Activated CD4-positive, alpha-beta T cell treated with anti-CD3 and anti-CD28 coated beads for 1 hour (primary cell): ENCODE measurements around the gene FBRSL1.

Source experiments
- DNase-seq: peaks from one replicate; pipeline ENCODE4 v3.0.0-alpha.2; 2020

Gene FBRSL1

DNA sequence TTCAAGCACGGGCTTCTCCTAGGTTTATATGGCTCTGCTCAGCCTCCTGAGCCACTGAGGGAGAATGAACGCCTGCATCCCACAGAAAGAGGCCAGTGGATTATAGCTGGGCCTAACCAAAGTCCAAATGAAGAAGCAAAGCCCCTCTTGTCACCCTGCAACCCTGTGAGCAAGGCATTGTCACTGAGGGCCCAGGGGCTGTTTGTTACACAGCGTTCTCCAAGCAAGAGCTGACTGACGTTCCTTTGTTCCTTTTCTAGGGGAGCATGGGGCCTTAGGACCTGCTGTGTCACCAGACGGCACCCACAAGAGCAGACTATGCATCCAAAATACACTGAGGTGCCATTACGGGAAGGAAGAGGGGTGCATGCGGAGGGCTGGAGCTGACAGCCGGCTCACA is 4.3 kb upstream of the FBRSL1 start:
- DNase-seq = no peak

GRCh38 chr12:132486168-132486567 is 3.8 kb upstream of the FBRSL1 start:
- DNase-seq = no peak

DNA sequence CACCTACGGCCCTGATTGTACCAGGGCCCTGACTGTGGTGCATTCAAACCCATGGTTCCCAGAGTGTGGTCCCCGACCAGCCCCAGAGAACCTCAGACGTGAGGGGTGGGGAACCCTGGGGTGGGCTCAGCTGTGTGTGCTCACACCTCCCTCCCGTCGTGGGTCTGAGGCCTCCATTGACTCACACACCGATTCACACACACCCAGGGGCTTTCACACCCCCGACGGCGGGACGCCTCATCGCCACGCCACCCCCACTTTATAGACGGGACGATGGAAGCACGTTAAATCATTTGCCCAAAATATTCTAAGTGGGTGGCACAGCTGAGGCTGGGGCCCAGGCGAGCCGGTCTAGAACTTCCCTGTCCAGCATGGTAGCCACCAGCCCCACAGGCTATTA is 3.4 kb upstream of the FBRSL1 start:
- no peak for DNase-seq

DNA sequence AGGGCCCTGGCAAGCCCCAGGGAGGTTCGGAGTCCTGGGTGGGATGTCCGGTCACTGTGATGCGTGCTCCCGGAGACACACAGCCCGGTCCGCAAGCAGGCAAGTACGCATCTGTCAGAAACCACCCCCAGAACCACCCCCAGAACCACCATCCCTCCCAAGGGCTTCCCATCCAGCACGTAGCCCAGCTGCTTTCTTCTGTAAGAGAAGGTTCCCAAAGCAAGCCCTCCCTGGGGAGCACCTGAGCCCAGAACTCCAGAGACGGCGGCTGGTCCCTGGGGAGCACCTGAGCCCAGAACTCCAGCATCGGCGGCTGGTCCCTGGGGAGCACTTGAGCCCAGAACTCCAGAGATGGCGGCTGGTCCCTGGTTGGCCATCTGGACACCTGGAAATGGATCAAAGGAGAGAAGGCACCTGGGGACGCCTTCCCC is 2.6 kb upstream of the FBRSL1 start:
- DNase-seq = no peak

DNA sequence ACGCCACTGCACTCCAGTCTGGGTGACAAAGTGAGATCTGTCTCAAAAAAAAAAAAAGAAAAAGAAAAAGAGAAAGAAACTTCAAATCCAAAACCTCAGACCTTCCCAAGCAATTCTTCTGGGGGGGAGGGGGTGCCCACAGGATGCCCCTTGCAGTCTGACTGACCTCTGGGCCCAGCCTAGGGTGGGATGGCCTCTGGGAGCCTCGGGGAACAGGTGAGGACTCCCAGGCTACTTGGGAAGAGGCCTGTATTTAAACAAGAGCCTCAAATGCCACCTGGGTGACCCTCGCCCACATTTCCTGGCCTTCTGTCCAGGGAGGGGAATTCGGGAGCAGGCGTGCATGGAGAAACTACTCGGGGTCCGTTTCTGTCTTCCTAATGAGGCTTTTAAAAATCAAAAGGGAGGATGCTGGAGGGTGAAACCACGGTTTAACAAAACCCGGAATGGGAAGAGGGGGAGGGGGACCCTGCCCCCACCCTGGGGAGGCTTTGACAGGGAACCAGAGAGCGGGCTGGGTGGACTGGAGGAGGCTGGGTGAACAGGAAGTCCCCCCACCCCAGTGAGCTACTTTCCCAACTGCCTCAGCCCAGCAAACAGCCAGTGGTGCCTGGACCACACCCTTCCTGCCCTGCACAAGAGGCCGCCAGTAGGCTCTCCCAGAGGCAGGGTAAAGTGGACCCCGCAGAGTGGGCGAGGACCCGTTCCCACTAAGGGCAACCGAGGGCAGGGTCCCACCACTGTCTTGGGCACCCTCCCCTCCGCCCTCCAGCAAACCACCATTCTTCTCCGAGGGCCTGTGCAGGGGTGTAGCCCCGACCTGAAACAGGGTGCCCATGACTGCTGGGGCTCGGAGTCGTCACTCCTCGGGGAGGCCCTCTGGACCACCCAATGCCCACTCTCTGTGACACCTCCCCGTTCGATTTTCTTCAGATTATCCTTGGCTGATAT is 1.5 kb upstream of the FBRSL1 start:
- DNase-seq = no peak

- peak; percentile 34 for DNase-seq
Observed at GRCh38 chr12:132489078-132489601, 811 bp upstream of the FBRSL1 start.

GRCh38 chr12:132490422-132491137 is 629 bp downstream of the FBRSL1 start:
- DNase-seq = no peak

GRCh38 chr12:132491138-132491663 is 1.2 kb downstream of the FBRSL1 start:
- DNase-seq = no peak

GRCh38 chr12:132491761-132492378 is 1.9 kb downstream of the FBRSL1 start:
- no peak for DNase-seq

DNA sequence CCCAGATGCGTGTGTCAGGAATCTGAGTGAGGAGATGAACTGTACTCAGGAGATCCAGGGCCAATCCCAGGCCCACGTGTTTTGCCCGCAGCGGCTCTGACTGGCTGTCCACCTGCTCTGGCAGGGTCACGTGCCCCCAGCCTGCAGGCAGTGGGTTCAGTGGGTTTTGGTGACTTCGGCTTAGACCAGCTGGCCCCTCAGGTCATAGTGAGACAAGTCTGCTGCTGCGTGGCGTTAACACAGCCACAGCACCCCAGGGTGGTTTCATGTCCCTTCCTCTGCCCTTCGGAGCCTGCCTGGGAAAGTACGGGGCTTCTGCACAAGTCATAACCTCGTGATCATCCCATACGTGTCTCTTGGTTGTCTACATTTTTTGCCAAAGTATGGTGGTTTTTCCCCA is 2.6 kb downstream of the FBRSL1 start:
- no peak for DNase-seq

DNA sequence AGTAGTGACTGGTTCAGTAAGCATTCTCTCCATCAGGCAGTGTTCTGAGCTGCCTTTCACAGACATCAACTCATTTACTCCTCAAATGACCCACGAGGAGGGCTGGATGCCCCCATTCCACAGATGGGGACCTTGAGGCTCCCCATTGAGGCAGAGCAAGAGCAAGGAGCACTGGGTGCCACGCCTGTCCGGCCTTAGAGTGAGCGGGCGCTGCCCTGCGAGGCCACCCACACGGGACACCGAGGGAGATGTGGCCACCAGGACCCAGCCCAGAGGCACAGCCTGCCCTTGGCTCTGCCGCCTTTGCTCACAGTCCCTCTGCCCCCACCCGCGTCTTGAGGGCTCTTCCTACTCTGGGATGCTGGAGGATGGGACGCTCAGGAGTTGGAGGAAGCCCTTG is 3.0 kb downstream of the FBRSL1 start:
- DNase-seq = no peak

- no peak for DNase-seq
Observed at GRCh38 chr12:132493482-132494178, 3.7 kb downstream of the FBRSL1 start.

DNA sequence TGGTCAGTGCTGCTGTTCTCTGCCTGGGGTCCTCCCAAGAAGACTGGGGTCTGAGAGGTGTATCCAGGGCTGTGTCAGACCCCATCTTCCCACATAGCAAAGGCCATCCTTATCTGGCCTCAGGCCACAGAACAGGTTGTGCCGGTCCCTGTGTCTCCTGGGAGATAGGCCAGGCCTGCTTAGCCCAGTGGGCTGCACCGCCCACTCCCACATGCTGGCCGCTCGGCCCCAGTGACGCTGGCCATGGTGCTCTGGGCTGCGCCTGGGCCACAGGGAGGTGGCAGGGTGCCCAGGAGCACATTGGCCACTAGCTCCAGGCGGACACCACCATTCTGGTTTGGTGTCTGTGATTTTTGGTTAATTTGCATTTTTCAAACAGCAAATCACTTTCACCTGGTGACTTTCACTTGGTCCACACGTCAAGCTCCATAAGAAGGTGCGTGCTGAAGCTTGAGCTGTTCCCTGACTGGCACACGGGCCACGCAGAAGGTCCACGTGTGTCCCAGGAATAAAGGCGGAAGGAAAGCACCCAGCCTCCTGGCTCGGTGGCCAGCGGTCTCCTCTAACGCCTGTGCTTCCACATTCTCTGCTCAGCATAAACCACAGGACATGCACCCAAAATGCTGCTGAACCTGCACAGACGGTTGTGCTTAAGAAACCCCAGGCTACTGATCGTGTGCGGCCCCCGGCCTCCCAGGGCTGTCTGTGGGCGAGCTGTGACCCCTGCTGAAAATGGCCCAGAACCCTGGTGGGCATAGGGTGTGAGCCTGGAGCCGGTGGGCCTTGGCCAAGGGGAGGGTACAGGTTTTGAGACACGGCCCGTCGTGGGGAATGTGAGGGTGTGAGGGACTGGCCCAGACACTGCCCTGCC is 4.6 kb downstream of the FBRSL1 start:
- no peak for DNase-seq

DNA sequence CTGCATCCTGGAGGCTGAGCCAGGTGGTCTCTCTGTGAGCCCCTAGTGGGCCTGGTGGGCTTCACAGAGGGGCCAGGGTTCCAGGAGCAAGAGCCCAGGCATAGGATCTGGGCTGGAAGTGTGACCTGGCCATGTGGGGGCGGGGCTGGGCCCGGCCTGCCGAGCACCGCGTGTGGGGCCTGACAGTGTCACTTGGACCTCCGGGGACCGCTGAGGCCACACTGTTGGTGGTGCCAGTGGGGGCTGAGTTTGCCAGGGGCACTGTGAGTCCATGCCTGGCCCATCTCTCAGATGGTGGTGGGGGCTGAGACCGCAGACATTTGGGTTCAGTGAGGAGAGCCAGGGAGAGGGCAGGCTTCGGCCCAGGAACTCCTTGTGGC is 5.2 kb downstream of the FBRSL1 start:
- no peak for DNase-seq

DNA sequence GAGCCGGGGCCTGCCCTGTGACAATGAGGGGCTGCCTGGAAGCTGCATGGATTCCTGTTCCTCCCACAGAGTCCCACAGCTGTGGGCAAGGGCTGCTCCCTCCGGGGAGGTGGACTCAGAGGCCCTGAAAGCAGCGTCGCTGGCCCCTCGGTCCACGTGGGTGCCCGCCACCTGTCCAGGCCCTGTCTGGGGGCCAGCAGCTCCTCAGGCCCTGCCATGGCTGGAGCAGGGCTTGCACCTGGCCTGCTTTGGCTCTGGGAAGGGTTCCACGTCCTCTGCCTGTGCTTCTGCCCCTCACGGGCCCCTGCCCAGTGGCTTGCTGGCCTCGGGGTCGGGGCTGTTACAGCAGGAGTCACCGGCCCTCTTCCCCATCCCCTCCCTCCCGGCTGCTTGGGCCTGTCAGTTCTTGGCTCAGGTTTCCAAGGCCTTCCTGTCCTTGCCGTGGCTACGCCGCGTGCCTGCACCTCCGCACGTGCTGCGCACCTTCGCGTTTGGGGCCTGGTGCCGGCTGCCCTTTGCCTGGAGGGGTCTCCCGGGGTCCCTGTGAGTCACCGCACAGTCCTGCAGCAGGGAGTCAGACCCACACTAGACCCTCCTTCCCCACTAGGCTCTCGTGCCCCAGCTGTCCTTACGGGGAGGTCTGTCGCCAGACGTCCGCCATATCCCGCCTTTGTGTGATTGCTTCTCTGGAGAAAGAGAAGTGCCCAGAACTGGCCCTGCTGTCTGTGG is 5.8 kb downstream of the FBRSL1 start:
- no peak for DNase-seq

DNA sequence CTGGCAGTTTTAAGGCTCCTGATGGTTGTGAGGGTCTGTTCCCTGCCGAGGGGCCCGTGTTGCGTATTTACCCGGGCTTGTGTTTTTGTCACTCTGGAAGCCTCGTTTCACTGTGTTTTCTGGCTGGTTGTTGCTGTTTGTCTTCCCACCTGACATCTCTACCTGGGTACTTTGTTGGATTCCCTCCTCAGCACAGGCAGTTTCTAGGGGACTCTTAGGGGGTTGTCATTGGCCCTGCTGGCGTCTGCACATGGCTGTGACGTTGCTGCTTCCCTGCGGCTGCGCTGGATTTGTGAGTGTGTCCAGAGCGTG is 6.4 kb downstream of the FBRSL1 start:
- DNase-seq = no peak

DNA sequence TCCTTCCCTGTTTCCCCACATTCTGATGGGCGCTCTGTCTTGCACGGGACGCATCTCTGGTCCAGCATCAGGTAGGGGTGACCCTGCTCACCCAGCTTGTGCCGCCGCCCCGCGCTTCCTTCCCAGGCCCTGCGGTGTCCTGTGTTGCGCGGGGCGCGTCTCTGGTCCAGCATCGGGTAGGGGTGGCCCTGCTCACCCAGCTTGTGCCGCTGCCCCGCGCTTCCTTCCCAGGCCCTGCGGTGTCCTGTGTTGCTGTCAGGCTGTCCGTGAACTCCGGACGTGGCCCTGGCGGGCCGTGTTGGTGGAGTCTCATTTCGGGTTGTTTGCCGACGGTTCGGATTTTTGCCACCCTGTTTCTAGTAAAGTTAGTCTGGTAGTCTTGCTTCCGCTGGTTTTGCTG is 6.8 kb downstream of the FBRSL1 start:
- DNase-seq = no peak

DNA sequence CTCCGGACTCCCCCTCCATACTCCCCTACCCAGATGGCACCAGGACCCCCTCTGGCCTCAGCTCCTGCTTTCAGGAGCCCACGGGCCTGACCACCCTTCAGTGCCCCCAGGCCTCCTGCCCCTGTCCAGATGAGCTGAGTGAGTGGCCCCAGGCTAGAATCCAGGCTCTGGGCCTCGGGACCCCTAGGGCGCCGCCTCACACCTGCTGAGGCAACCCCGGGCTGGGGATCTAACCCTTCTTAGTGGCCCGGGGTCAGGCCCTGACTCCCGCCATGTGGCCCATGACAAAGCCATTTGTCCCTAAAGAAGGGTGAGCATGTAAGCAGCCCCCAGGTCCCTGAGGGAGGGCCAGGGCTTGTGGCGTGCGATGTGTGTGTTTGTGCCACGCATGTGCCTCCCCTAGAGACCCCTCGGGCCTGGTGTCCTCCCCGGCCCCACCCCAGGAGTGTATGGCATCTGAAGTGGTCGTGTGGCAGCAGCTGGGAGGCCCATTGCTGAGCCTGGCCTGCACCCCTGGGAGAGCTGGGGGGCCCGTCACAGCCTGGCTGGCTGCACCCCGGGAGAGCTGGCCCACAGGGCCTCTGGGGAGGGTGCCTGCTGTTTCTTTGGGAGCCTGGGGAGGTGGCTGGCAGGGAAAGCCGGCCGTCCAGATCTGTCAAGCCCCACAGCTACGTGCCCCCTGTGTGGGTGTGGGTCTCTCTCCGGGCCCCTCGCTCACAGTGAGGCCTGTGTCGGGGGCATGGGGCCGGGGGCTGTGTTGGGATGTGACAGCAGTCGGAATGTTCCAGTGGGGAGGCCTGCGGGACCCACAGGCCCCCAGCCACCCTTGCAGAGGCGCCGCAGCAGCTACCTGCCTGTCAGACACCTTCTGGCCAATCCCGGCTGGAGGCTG is 7.8 kb downstream of the FBRSL1 start:
- DNase-seq = no peak

GRCh38 chr12:132498931-132499330 is 9.0 kb downstream of the FBRSL1 start:
- DNase-seq = no peak
